Superior temporal gyrus (tissue), 1 donor: ENCODE results near the gene PDK1.

Source experiments
- DNase-seq: peaks from one replicate; pipeline ENCODE4 v3.0.0-alpha.2; 2016; ENCODE audit errors: extremely low spot score

PDK1 gene

GRCh38 chr2:172596776-172597175 is 40.9 kb downstream of the PDK1 start:
- no peak for DNase-seq

- DNase-seq: no peak
Observed at GRCh38 chr2:172597176-172597842, 41.4 kb downstream of the PDK1 start.

GRCh38 chr2:172599947-172600346 is 44.1 kb downstream of the PDK1 start:
- DNase-seq: no peak

GRCh38 chr2:172600557-172601008 is 44.7 kb downstream of the PDK1 start:
- DNase-seq: no peak

- DNase-seq: no peak
Observed at GRCh38 chr2:172606285-172606684, 50.4 kb downstream of the PDK1 start.

GRCh38 chr2:172607379-172607928 is 51.6 kb downstream of the PDK1 start:
- DNase-seq: no peak

GRCh38 chr2:172609488-172609887 is 53.6 kb downstream of the PDK1 start:
- no peak for DNase-seq

- DNase-seq: no peak
Observed at GRCh38 chr2:172612051-172612450, 56.2 kb downstream of the PDK1 start.

GRCh38 chr2:172613040-172613439 is 57.1 kb downstream of the PDK1 start:
- no peak for DNase-seq

GRCh38 chr2:172613615-172614231 is 57.8 kb downstream of the PDK1 start:
- DNase-seq: no peak

- no peak for DNase-seq
Observed at GRCh38 chr2:172614932-172615331, 59.0 kb downstream of the PDK1 start.

- DNase-seq: no peak
Observed at GRCh38 chr2:172615727-172616261, 59.9 kb downstream of the PDK1 start.

GRCh38 chr2:172617115-172617514 is 61.2 kb downstream of the PDK1 start:
- no peak for DNase-seq

GRCh38 chr2:172623249-172623965 is 67.5 kb downstream of the PDK1 start:
- DNase-seq: no peak

- DNase-seq: no peak
Observed at GRCh38 chr2:172624996-172625395, 69.1 kb downstream of the PDK1 start.

- no peak for DNase-seq
Observed at GRCh38 chr2:172627181-172627580, 71.3 kb downstream of the PDK1 start.

GRCh38 chr2:172628085-172628484 is 72.2 kb downstream of the PDK1 start:
- no peak for DNase-seq

GRCh38 chr2:172629586-172629985 is 73.7 kb downstream of the PDK1 start:
- no peak for DNase-seq

- peak; percentile 2 for DNase-seq
Observed at GRCh38 chr2:172630181-172630580, 74.3 kb downstream of the PDK1 start.

- no peak for DNase-seq
Observed at GRCh38 chr2:172634477-172634876, 78.6 kb downstream of the PDK1 start.

GRCh38 chr2:172635548-172635947 is 79.7 kb downstream of the PDK1 start:
- DNase-seq: no peak

GRCh38 chr2:172639256-172639655 is 83.4 kb downstream of the PDK1 start:
- no peak for DNase-seq
